Activated CD8-positive, alpha-beta memory T cell treated with anti-CD3 and anti-CD28 coated beads for 48 hours (primary cell): Measurements from ENCODE around the gene CYP3A4.
"Not testable (repeated sequence)": the region's sequence is repeated elsewhere in the genome, so short reads cannot be mapped to it uniquely, and the experiment has no call there.

Experiments
- DNase-seq, 3 experiments: peaks; one replicate each; pipeline ENCODE4 v3.0.0-alpha.2; 2020; ENCODE audit warnings: low read depth in 2 of 3, low spot score in 2 of 3

The CYP3A4 gene

GRCh38 chr7:99755085-99755484, 28.9 kb downstream of the CYP3A4 start:
- DNase-seq: no peak

DNA sequence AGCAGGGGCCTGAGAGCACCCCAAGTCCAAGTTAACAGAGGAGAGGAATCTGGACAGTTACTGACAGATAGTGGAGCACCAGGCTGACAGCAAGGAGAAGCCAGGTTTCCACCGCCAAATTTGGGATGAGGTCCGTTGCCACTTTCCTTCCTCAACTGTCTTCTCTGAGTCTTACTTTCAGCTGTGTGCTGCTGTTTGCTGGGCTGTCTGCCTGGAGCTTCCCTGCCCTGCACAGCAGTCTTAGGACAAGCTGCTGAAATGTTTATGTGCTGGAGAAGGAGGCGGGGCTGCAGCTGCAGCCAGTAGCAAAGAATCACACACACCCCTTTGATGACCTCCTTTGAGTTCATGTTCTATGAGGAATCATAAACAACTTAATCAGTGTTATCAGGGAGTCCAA, 31.6 kb downstream of the CYP3A4 start:
- no peak for DNase-seq

GRCh38 chr7:99751322-99752052, 32.5 kb downstream of the CYP3A4 start:
- DNase-seq: not testable (repeated sequence)

DNA sequence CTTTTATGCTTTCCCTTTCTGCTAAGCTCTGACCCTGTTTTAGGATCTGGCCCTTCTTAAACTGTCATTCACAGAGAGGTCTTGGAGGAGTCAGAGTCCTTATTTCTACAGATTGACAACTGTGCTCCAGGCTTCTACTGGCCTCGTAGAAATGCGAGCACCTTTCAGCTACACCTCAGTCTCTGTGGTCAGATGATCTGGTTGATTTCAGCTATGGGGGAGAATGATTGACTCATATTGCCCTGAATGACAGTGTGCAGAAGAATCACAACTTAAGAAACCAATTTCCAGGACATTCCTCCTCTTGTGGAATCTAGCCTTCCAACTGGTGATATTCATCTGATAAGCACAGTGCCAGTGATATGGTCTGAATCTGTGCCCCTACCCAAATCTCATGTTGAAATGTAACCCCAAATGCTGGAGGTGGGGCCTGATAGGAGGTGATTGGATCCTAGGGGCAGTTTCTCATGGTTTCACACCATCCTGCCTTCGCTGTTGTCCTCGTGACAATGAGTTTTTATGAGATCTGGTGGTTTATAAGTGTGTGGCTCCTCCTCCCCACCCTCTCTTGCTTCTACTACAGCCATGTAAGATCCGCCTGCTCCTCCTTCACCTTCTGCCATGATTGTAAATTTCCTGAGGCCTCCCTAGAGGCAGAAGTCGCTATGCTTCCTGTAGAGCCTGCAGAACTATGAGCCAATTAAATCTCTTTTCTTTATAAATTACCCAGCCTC, 35.0 kb downstream of the CYP3A4 start:
- DNase-seq: no peak

DNA sequence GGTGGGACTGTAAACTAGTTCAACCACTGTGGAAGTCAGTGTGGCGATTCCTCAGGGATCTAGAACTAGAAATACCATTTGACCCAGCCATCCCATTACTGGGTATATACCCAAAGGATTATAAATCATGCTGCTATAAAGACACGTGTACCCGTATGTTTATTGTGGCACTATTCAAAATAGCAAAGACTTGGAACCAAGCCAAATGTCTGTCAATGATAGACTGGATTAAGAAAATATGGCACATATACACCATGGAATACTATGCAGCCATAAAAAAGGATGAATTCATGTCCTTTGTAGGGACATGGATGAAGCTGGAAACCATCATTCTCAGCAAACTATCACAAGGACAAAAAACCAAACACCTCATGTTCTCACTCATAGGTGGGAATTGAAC, 37.1 kb downstream of the CYP3A4 start:
- DNase-seq: not testable (repeated sequence)

DNA sequence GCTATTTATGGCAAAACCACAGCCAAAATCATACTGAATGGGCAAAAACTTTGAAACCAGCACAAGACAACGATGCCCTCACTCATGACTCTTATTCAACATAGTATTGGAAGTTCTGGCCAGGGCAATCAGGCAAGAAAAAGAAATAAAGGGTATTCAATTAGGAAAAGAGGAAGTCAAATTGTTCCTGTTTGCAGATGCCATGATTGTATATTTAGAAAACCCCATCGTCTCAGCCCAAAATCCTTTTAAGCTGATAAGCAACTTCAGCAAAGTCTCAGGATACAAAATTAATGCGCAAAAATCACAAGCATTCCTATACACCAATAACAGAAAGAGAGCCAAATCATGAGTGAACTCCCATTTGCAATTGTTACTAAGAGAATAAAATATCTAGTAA, 38.6 kb downstream of the CYP3A4 start:
- not testable (repeated sequence) for DNase-seq

- DNase-seq: no peak
These were observed 41.1 kb downstream of the CYP3A4 start for GRCh38 chr7:99742737-99743394.

DNA sequence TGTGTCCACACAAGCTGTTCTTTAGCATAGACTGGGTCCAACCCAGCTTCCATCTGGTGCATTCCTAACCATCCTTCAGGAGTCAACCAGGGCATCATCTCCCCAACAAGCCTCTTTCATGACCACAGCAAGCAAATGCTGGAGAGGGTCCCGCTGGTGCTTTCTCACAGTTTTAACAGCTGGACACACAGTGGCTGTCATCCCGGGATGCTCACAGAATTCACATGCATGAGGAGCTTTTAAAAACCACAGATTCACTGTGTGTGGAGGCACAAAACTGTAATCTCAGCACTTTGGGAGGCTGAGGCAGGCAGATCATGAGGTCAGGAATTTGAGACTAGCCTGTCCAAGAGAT, 42.6 kb downstream of the CYP3A4 start:
- DNase-seq: no peak

DNA sequence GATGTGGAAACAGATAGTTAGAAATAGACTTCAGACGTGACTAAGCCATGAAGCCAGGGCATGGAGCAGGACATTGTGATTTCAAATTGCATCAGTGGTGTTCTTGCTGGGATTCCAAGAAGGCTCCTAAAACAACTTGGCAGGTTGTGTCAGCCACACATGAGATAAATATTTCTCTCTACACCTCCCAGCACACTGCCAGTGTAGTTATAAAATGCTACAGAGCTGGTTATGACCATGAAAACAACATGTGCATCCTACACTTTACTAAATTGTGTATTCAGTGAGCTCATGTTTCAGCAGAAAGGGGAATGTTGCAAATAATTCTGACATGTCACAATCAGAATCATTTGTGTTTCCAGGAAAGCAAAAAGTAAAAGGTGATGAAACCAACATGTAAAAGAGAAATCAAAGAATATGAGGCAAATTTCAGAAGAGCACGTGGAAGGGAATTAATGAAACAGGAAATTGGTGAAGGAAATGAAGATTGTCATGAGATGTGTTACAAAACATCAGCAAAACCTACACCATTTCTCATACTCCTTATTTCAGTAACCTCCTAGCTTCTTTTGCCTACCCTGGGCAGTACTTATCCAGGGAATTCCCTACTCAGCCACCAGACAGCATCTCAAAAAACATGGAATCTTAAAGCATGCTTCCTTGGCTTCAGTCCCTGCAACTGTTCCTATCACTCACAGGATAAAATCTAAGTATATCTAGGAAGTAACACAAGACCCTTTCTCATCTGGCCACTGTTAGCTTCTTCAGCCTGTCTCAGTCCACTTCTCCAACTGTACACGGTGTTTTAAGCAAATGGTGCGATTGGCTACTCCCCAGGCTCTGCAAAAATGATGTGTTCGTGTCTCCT, 43.2 kb downstream of the CYP3A4 start:
- no peak for DNase-seq

DNA sequence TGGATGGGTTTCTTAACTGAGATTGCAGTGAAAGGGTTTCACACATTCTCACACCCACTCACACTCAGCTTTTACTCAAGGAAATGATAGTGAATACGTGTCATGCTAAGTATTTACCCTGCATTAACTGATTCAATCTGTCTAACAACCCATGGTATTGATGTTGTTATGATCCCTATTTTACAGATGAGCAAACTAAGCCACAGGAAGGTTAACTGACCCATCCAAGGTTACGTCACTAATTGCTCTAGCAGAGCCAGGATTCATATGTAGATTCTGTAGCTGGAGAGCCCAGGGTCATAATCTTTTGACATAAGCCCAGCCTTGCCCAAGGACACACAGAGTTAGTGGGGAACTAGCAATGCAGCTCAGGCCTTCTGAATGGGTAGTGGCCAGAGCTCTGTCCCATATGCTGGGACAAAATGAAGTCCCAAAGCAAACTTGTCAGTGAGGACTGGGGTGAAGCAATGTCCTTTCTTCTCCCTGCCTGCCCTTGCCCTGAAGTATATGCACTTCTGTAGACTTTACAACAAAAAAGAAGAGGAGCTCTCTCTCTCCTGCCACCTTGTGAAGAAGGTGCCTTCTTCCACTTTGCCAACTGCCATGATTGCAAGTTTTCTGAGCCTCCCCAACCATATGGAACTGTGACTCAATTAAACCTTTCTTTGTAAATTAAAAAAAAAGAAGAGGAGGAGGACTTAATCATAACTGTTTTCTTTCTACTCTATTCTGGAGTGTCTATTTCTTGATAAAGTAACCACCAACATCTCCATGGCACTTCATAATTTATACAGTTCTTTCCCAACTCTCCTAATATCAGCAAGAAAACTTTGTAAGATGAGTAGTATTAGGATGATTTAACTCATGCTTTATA, 44.0 kb downstream of the CYP3A4 start:
- DNase-seq: no peak

GRCh38 chr7:99737726-99738125, 46.3 kb downstream of the CYP3A4 start:
- no peak for DNase-seq

GRCh38 chr7:99736667-99737066, 47.3 kb downstream of the CYP3A4 start:
- DNase-seq: not testable (repeated sequence)

- no peak for DNase-seq
These were observed 49.0 kb downstream of the CYP3A4 start, which contains the start of gene CYP3A7 for GRCh38 chr7:99734987-99735386. Gene CYP3A7 (minus strand): TSS chr7:99735196. CDS start chr7:99735093, 103 bp downstream.

DNA sequence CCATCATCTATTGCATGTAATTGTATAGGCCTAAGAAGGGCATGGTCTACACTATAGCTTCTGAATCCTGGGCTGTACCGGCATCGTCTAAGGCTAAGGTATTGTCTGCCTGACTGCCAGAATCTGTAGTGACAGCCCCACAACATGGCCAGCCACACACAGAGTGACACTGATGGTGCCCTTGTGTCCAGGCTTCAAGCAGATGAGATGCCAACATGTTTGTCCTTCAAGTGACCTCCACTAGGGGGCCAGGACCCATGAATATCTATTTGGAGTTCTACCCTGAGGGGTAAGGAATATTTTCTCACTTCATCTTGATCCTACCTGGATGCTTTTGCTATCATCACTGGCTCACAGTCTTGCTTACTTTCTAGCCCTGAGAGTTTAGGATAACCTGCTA, 50.5 kb downstream of the CYP3A4 start:
- no peak for DNase-seq

GRCh38 chr7:99733003-99733402, 51.0 kb downstream of the CYP3A4 start:
- DNase-seq: no peak

- DNase-seq: no peak
These were observed 52.2 kb downstream of the CYP3A4 start for GRCh38 chr7:99731638-99732374.

- no peak for DNase-seq
These were observed 53.0 kb downstream of the CYP3A4 start for GRCh38 chr7:99730992-99731391.

DNA sequence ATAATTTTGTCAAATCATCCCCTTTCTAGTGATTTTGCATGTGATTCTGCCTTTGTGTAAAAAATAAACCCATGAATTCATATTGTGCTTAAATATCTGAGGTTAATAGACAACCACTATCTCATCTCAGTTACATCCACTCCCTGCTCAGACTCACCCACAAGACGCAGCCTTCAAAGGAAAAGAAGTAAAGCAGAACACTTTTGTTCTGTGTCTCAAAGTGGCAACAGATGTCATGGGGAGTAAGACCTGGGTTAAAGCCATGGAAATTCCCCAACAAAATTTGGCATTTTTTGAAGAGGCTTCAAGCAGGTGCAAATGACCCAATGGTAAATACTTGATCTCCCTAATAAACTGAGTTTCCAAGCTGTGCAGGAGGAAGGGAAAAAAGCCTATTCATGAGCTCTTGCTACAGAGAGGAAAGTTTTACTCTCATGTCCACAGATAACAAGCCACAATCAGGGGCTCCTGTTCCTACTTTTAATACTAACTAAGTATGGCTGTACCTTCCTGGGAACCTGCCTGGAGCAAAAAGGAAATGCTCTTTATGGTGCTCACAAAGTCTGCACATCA, 53.7 kb downstream of the CYP3A4 start:
- no peak for DNase-seq
